Measurements from ENCODE around the gene ACSM2A. TPM values are rescaled to one million over a fixed set of nuclear protein-coding genes. Genes with fewer than 3 reads are reported as not detected.
"Not testable (repeated sequence)": the region's sequence is repeated elsewhere in the genome, so short reads cannot be mapped to it uniquely, and the experiment has no call there.

Gene ACSM2A
- total and polyA plus RNA-seq, 12 donors = 0.03 to 0.29 (median 0.13) TPM; not detected in 6

- 40 to 67% (median 53%) methylated on average over 3 of the region's 3 CpGs for WGBS, 4 donors
- no peaks in the 10 kb centered on the region for H3K36me3 ChIP-seq (replicated peaks in 1 of 2)
- DNase-seq = no peak
- H3K4me3 ChIP-seq = no peak overlapping the region
- H3K27me3 ChIP-seq = no peaks in the 10 kb centered on the region
- H3K4me1 ChIP-seq (replicated peaks in 1 of 2) = no peaks in the 10 kb centered on the region
- intact Hi-C loops (cut with DNase I) = no loop called here
- no peaks in the 10 kb centered on the region for H3K9me3 ChIP-seq (replicated peaks in 1 of 3)
- no peak for TF ChIP-seq POLR2A (IDR thresholded peaks at IDR 0.05)
- no peak overlapping the region for H3K27ac ChIP-seq
Observed at GRCh38 chr16:20519231-20519630, 67.9 kb downstream of the ACSM2A start.

- Histone ChIP-seq H3K27me3 (no peaks in the 10 kb centered on the region), H3K36me3 (replicated peaks in 1 of 2) (no peaks in the 10 kb centered on the region), H3K9me3 (replicated peaks in 1 of 3) (no peaks in the 10 kb centered on the region), H3K4me1 (replicated peaks in 1 of 2) (no peaks in the 10 kb centered on the region), H3K27ac (no peak overlapping the region), H3K4me3 (no peak overlapping the region)
- no peak for DNase-seq
- 78 to 83% (median 80%) methylated on average over 1 of the region's 1 CpG for WGBS, 4 donors
- no peak for TF ChIP-seq CTCF (IDR thresholded peaks at IDR 0.05)
- intact Hi-C loops (cut with DNase I) = no loop called here
Observed at GRCh38 chr16:20520103-20520502, 68.8 kb downstream of the ACSM2A start.

- intact Hi-C loops (cut with DNase I); H3K27ac ChIP-seq; H3K36me3 ChIP-seq (replicated peaks in 1 of 2); H3K4me1 ChIP-seq (replicated peaks in 1 of 2); DNase-seq; H3K9me3 ChIP-seq (replicated peaks in 1 of 3); H3K27me3 ChIP-seq; H3K4me3 ChIP-seq: not testable (repeated sequence)
- WGBS, 4 donors = no CpG with 5 or more reads among the region's 13 CpGs
Observed at GRCh38 chr16:20531795-20532194, 80.5 kb downstream of the ACSM2A start.

- H3K4me3 ChIP-seq; intact Hi-C loops (cut with DNase I); H3K27ac ChIP-seq; DNase-seq; H3K36me3 ChIP-seq (replicated peaks in 1 of 2); H3K27me3 ChIP-seq; H3K9me3 ChIP-seq (replicated peaks in 1 of 3); H3K4me1 ChIP-seq (replicated peaks in 1 of 2): not testable (repeated sequence)
- WGBS, 4 donors = no CpG with 5 or more reads among the region's 3 CpGs
Observed at GRCh38 chr16:20532284-20532792, 81.0 kb downstream of the ACSM2A start.

- H3K9me3 ChIP-seq (replicated peaks in 1 of 3); H3K4me1 ChIP-seq (replicated peaks in 1 of 2); H3K36me3 ChIP-seq (replicated peaks in 1 of 2); intact Hi-C loops (cut with DNase I); H3K27me3 ChIP-seq; H3K27ac ChIP-seq; H3K4me3 ChIP-seq; DNase-seq: not testable (repeated sequence)
- 33 to 66% (median 63%) methylated on average over 1 of the region's 1 CpG for WGBS, 4 donors
Observed at GRCh38 chr16:20536669-20537068, 85.3 kb downstream of the ACSM2A start.

Other genes starting within 250 kb of the ACSM2A start
- gene GP2, start 124.0 kb upstream of the ACSM2A start, total RNA-seq = 1 to 10 TPM in 3 of 9 donors, not detected in 6; 2.0 to 9.0 (median 8.8) TPM
- gene GP2, start 124.0 kb upstream of the ACSM2A start, polyA plus RNA-seq = 1 to 10 TPM in 1 of 3 donors, under 1 TPM in 1, not detected in 1; 0.48 to 2.8 TPM
- gene UMOD, start 98.8 kb upstream of the ACSM2A start, total RNA-seq = not detected
- gene UMOD, start 98.8 kb upstream of the ACSM2A start, polyA plus RNA-seq = not detected
- not detected for gene PDILT, start 46.8 kb upstream of the ACSM2A start, total RNA-seq
- gene PDILT, start 46.8 kb upstream of the ACSM2A start, polyA plus RNA-seq = not detected
- gene ACSM5, start 42.0 kb upstream of the ACSM2A start, total RNA-seq = 10 to 100 TPM in 3 of 9 donors, 1 to 10 TPM in 5, under 1 TPM in 1; 0.06 to 15.8 (median 6.9) TPM
- gene ACSM5, start 42.0 kb upstream of the ACSM2A start, polyA plus RNA-seq = 1 to 10 TPM; 1.9 to 4.4 (median 3.5) TPM
- 1 to 10 TPM in 1 of 9 donors, under 1 TPM in 3, not detected in 5; 0.18 to 1.0 (median 0.39) TPM for gene ACSM2B, start 124.8 kb downstream of the ACSM2A start, total RNA-seq
- gene ACSM2B, start 124.8 kb downstream of the ACSM2A start, polyA plus RNA-seq = 1 to 10 TPM in 1 of 3 donors, under 1 TPM in 2; 0.07 to 1.0 (median 0.11) TPM
- gene ACSM1, start 246.2 kb downstream of the ACSM2A start, total RNA-seq = 1 to 10 TPM in 2 of 9 donors, under 1 TPM in 4, not detected in 3; 0.28 to 5.5 (median 0.69) TPM
- 1 to 10 TPM in 1 of 3 donors, under 1 TPM in 2; 0.13 to 2.4 (median 0.32) TPM for gene ACSM1, start 246.2 kb downstream of the ACSM2A start, polyA plus RNA-seq